Left ventricle myocardium inferior (tissue), 1 donor: ENCODE measurements around the gene SEMA7A. TPM values are rescaled to one million over a fixed set of nuclear protein-coding genes. Genes with fewer than 3 reads are reported as not detected.

ENCODE experiments used
- DNase-seq: peaks from one replicate; pipeline ENCODE4 v3.0.0-alpha.2; 2020
- H3K27ac ChIP-seq: fragments of 200-600 bp; replicated peaks from 2 replicates; pipeline ENCODE4 v1.8.0; 2021
- H3K27me3 ChIP-seq: fragments of 200-600 bp; 2 replicates; pipeline ENCODE4 v1.8.0; 2021; ENCODE audit warnings: low read depth
- H3K36me3 ChIP-seq: fragments of 200-600 bp; 2 replicates; pipeline ENCODE4 v1.8.0; 2021
- H3K4me1 ChIP-seq: fragments of 200-600 bp; 2 replicates; pipeline ENCODE4 v1.8.0; 2021
- H3K4me3 ChIP-seq: fragments of 200-600 bp; 2 replicates; pipeline ENCODE4 v1.8.0; 2021; ENCODE audit warnings: mild to moderate bottlenecking, moderate library complexity
- H3K9me3 ChIP-seq: fragments of 200-600 bp; replicated peaks from 2 replicates; pipeline ENCODE4 v1.8.0; 2021
- intact Hi-C: fragments of 100-400 bp; cut with micrococcal nuclease; formaldehyde crosslinking; loops from one replicate; pipeline ENCODE4 v1.11.0; 2022
- total RNA-seq: library from RNA; stranded (reverse); fragmentation: NEBNext Ultra II Directional; extraction: Animal tissue kit (Norgen Biotek cat#: 25700); gene quantifications from one replicate; pipeline ENCODE4 v1.2.1, GENCODE V29; 2021
- TF ChIP-seq, protein P1 (sequence below): fragments of 200-600 bp; IDR thresholded peaks from 2 replicates; pipeline ENCODE4 v1.8.0; 2021; ENCODE audit warnings: antibody characterized with exemption, mild to moderate bottlenecking, borderline replicate concordance
- donor health status: DM: no; HTN: yes; CAD: no; lungs with severe emphysema.

Gene SEMA7A
- total RNA-seq, 1 donor from 2014 or later: 1.5 TPM

DNA sequence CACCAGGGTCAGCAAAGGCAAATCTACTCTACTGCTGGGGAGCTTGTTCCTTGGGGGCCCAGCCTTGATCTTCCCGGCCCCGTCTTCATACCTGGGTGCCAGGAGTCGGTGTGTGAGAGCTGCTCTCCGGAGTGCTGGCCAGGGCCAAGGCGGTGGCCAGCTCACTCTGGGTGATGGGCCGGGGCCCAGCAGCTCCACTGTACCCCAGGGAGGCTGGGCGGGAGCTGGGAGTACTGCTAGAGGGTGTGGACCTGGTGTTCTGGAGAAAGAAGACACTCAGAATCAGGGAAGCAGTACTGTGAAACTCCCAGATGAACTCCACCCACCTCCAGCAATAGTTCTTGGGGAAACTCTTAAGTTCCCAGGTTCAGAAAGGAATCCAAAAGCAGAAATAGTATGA lies 15.3 kb upstream of the SEMA7A start:
- peaks cover 94% of the 10 kb centered on the region for H3K36me3 ChIP-seq

GRCh38 chr15:74445816-74446763 lies 12.3 kb upstream of the SEMA7A start:
- no peak for DNase-seq

More for the DNA sequence above, 15.3 kb upstream of the SEMA7A start:
- intact Hi-C loops: no loop called here
- TF ChIP-seq, protein P1, sequence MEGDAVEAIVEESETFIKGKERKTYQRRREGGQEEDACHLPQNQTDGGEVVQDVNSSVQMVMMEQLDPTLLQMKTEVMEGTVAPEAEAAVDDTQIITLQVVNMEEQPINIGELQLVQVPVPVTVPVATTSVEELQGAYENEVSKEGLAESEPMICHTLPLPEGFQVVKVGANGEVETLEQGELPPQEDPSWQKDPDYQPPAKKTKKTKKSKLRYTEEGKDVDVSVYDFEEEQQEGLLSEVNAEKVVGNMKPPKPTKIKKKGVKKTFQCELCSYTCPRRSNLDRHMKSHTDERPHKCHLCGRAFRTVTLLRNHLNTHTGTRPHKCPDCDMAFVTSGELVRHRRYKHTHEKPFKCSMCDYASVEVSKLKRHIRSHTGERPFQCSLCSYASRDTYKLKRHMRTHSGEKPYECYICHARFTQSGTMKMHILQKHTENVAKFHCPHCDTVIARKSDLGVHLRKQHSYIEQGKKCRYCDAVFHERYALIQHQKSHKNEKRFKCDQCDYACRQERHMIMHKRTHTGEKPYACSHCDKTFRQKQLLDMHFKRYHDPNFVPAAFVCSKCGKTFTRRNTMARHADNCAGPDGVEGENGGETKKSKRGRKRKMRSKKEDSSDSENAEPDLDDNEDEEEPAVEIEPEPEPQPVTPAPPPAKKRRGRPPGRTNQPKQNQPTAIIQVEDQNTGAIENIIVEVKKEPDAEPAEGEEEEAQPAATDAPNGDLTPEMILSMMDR: no peak
- Histone ChIP-seq H3K4me1 (peaks cover 13% of the 10 kb centered on the region), H3K9me3 (no peaks in the 10 kb centered on the region), H3K4me3 (no peak overlapping the region), H3K27ac (no peak overlapping the region), H3K27me3 (no peaks in the 10 kb centered on the region)
- no peak for DNase-seq

DNA sequence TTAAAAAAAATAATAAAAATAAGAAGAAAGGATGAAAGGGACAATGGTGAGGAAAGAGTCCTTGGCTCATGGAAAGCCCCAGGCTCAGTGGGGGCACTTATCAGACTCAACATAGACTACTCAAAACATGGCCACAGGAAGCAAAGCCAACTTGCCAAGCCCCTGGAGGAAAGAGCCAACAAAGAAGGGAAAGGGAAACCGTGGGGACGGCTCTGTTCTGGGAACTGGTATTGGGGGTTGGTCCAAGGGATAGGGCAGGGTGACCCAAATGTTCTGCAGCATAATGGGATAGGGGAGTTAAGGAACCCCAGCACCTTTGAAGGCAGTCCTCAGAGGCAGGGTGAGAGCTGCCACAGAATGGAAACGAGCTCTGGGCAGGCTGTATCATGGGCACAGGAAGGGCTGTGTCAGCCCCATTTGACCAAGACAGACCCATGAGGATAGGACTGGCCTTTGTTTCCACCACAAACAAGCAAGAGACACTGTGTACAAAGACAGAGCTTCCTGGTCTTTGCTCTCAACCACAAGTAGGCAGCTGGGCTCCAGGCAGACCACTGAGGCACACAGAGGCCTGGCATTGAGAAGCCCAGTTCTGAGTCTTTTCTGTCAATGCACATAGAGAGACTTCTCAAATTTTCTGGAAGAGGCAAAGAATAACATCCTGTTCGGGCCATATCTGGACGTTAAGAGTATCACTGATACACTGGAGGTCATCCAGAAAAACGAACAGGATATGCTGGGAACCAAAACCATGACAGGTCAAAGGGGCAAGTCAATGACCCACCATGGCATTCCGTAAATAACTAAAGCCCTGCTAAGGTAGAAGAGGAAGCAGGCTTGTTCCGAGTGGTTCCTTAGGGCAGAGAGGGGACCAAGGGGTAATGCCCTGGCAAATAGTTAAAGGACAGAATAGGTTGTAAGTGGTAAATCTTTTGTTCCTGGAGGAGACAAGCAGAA lies 10.6 kb upstream of the SEMA7A start:
- H3K27ac ChIP-seq: no peak overlapping the region
- peaks cover 47% of the 10 kb centered on the region for H3K36me3 ChIP-seq
- intact Hi-C loops: no loop called here

More at GRCh38 chr15:74445816-74446763, 12.3 kb upstream of the SEMA7A start:
- Histone ChIP-seq H3K4me3 (no peak overlapping the region), H3K4me1 (peaks cover 8% of the 10 kb centered on the region), H3K36me3 (peaks cover 64% of the 10 kb centered on the region), H3K27ac (no peak overlapping the region), H3K27me3 (no peaks in the 10 kb centered on the region), H3K9me3 (no peaks in the 10 kb centered on the region)
- TF ChIP-seq, protein P1: no peak
- intact Hi-C loops: no loop called here

GRCh38 chr15:74443100-74443909 lies 9.5 kb upstream of the SEMA7A start:
- TF ChIP-seq, protein P1: no peak
- H3K27me3 ChIP-seq: no peaks in the 10 kb centered on the region
- H3K4me3 ChIP-seq: no peak overlapping the region
- H3K27ac ChIP-seq: no peak overlapping the region
- peaks cover 36% of the 10 kb centered on the region for H3K36me3 ChIP-seq
- no peak for DNase-seq
- H3K4me1 ChIP-seq: peaks cover 8% of the 10 kb centered on the region
- intact Hi-C loops: no loop called here
- H3K9me3 ChIP-seq: no peaks in the 10 kb centered on the region

More for the DNA sequence above, 10.6 kb upstream of the SEMA7A start:
- Histone ChIP-seq H3K4me1 (peaks cover 8% of the 10 kb centered on the region), H3K27me3 (no peaks in the 10 kb centered on the region), H3K4me3 (no peak overlapping the region), H3K9me3 (no peaks in the 10 kb centered on the region)
- TF ChIP-seq, protein P1: no peak
- DNase-seq: no peak
